Lung (tissue), 12 donors: ENCODE data around the gene WDR82. TPM values are rescaled to one million over a fixed set of nuclear protein-coding genes. Genes with fewer than 3 reads are reported as not detected.

ENCODE experiments used
- ATAC-seq: fragments of 200-7000 bp; cut with Tn5 transposase; one replicate; pipeline ENCODE4 v1.9.1; 2020; ENCODE audit warnings: moderate number of reproducible peaks; ENCODE audit not compliant: insufficient read depth, low FRiP score
- DNase-seq, 3 donors: peaks; one replicate each; pipeline ENCODE4 v3.0.0-alpha.2; 2013 to 2017
- H3K27ac ChIP-seq, 2 donors: one replicate each; pipeline ENCODE4 v1.5.1; 2013; ENCODE audit warnings: mild to moderate bottlenecking in 2 of 2, moderate library complexity in 2 of 2, control low read depth in 1 of 2, inconsistent platforms in 1 of 2, low read depth in 1 of 2, low read length in 1 of 2
- H3K27me3 ChIP-seq, 3 donors: one replicate each; pipeline ENCODE4 v1.5.1; 2013; ENCODE audit warnings: low read length in 2 of 3; ENCODE audit not compliant: control insufficient read depth in 3 of 3, insufficient read depth in 3 of 3
- H3K36me3 ChIP-seq, 4 donors: one replicate each; pipeline ENCODE4 v1.5.1; 2013; ENCODE audit warnings: low read length in 4 of 4, mild to moderate bottlenecking in 1 of 4, moderate library complexity in 1 of 4; ENCODE audit not compliant: control insufficient read depth in 4 of 4, insufficient read depth in 4 of 4
- H3K4me1 ChIP-seq, 5 donors: one replicate each; pipeline ENCODE4 v1.5.1; 2013; ENCODE audit warnings: low read length in 5 of 5, mild to moderate bottlenecking in 2 of 5, moderate library complexity in 1 of 5; ENCODE audit not compliant: control insufficient read depth in 5 of 5, insufficient read depth in 5 of 5
- H3K4me3 ChIP-seq: one replicate; pipeline ENCODE4 v1.5.1; 2013; ENCODE audit warnings: mild to moderate bottlenecking, control low read depth, moderate library complexity
- H3K9ac ChIP-seq, 2 donors: one replicate each; pipeline ENCODE4 v1.5.1; 2013; ENCODE audit warnings: low read length in 2 of 2, control low read depth in 1 of 2; ENCODE audit not compliant: insufficient read depth in 1 of 2
- H3K9me3 ChIP-seq, 4 donors: one replicate each; pipeline ENCODE4 v1.5.1; 2013; ENCODE audit warnings: low read length in 3 of 4, mild to moderate bottlenecking in 1 of 4, moderate library complexity in 1 of 4; ENCODE audit not compliant: control insufficient read depth in 4 of 4, insufficient read depth in 3 of 4
- CTCF ChIP-seq: IDR thresholded peaks from 2 replicates; pipeline ENCODE4 v1.5.1; 2012; ENCODE audit warnings: mild to moderate bottlenecking; ENCODE audit errors: control extremely low read depth, extremely low read depth
- WGBS, 2 donors: extraction: QIAGEN DNeasy Blood & Tissue Kit; methylation state at CpG; one replicate each; pipeline ENCODE4 v1.1.7; 2013; 5-methylcytosine and 5-hydroxymethylcytosine counted together
- polyA plus RNA-seq, 2 donors: library from polyadenylated mRNA; stranded (reverse); fragments of 200-250 nt; gene quantifications; one replicate each; pipeline ENCODE4 v1.2.1, GENCODE V29; 2013
- total RNA-seq, 2 donors: library from RNA; depleted of rRNA in 1 of 2; stranded (reverse); fragments of >200 nt in 1 of 2; gene quantifications; one replicate each; pipeline ENCODE4 v1.2.1, GENCODE V29; 2014 to 2021
- donor health status: control.
- donor health status: control.
- donor health status: Bipolar disorder and iron deficiency.
- donor health status: healthy.
- donor health status: DM: yes; HTN: yes; CAD: no.

Gene WDR82
- total and polyA plus RNA-seq, 4 donors = 19.4 to 72.8 (median 51.1) TPM

GRCh38 chr3:52306978-52307377 lies 28.5 kb upstream of the WDR82 start:
- TF ChIP-seq CTCF = no peak
- peaks cover 0 to 3% (median 0%) of the 10 kb centered on the region in 4 donors for H3K36me3 ChIP-seq

GRCh38 chr3:52305926-52306325 lies 27.5 kb upstream of the WDR82 start:
- Histone ChIP-seq H3K9ac (no peak overlapping the region), H3K4me3 (no peak overlapping the region), H3K27ac (no peak overlapping the region), H3K4me1 (peaks cover 0 to 17% (median 0%) of the 10 kb centered on the region in 5 donors), H3K36me3 (peaks cover 0 to 3% (median 0%) of the 10 kb centered on the region in 4 donors), H3K27me3 (no peaks in the 10 kb centered on the region), H3K9me3 (no peaks in the 10 kb centered on the region)
- TF ChIP-seq CTCF = no peak
- WGBS, 2 donors = 95 to 98% methylated on average over 5 of the region's 5 CpGs
- DNase-seq (no peak), ATAC-seq (no peak)

More at GRCh38 chr3:52306978-52307377, 28.5 kb upstream of the WDR82 start:
- no peaks in the 10 kb centered on the region for H3K9me3 ChIP-seq
- H3K4me1 ChIP-seq = peaks cover 0 to 24% (median 0%) of the 10 kb centered on the region in 5 donors
- ATAC-seq = no peak
- H3K4me3 ChIP-seq = no peak overlapping the region
- WGBS, 2 donors = 91 to 95% methylated on average over 4 of the region's 4 CpGs
- H3K27me3 ChIP-seq = no peaks in the 10 kb centered on the region
- no peak overlapping the region for H3K9ac ChIP-seq
- DNase-seq = no peak
- no peak overlapping the region for H3K27ac ChIP-seq

GRCh38 chr3:52303811-52304210 lies 25.4 kb upstream of the WDR82 start:
- H3K4me1 ChIP-seq = peaks cover 0 to 33% (median 7%) of the 10 kb centered on the region in 5 donors
- DNase-seq = no peak
- no peak overlapping the region for H3K27ac ChIP-seq
- 79 to 95% methylated on average over 2 of the region's 2 CpGs for WGBS, 2 donors
- no peak for TF ChIP-seq CTCF
- no peak for ATAC-seq
- H3K27me3 ChIP-seq = no peaks in the 10 kb centered on the region
- no peaks in the 10 kb centered on the region for H3K36me3 ChIP-seq
- no peaks in the 10 kb centered on the region for H3K9me3 ChIP-seq
- H3K9ac ChIP-seq = no peak overlapping the region
- no peak overlapping the region for H3K4me3 ChIP-seq
